Peyer's patch (tissue), 4 donors: Measurements from ENCODE around the gene IFNA10. TPM values are rescaled to one million over a fixed set of nuclear protein-coding genes. Genes with fewer than 3 reads are reported as not detected.
A peak's percentile ranks its signal among the peaks of the same experiment; 100 is the strongest.
"Not testable (repeated sequence)": the region's sequence is repeated elsewhere in the genome, so short reads cannot be mapped to it uniquely, and the experiment has no call there.

Experiments
- DNase-seq, 3 donors: peaks; one replicate each; pipeline ENCODE4 v3.0.0-alpha.2; 2017 to 2019
- H3K27ac ChIP-seq, 4 donors: fragments of 200-600 bp; sonication (generic); one replicate each; pipeline ENCODE4 v1.5.1; 2016 to 2019
- H3K27me3 ChIP-seq, 2 donors: fragments of 200-600 bp; sonication (generic); one replicate each; pipeline ENCODE4 v1.5.1; 2019
- H3K36me3 ChIP-seq, 3 donors: fragments of 200-600 bp; sonication (generic); one replicate each; pipeline ENCODE4 v1.5.1; 2016 to 2019
- H3K4me1 ChIP-seq, 4 donors: fragments of 200-600 bp; sonication (generic); one replicate each; pipeline ENCODE4 v1.5.1; 2016 to 2019
- H3K4me3 ChIP-seq, 4 donors: fragments of 200-600 bp; sonication (generic); 1 replicate in 3 of 4; 2 replicates in 1 of 4; pipeline ENCODE4 v1.5.1; 2016 to 2019; ENCODE audit warnings: mild to moderate bottlenecking in 1 of 4
- H3K9me3 ChIP-seq, 4 donors: fragments of 200-600 bp; sonication (generic); one replicate each; pipeline ENCODE4 v1.5.1; 2016 to 2019; ENCODE audit warnings: mild to moderate bottlenecking in 1 of 4
- CTCF ChIP-seq, 6 experiments: fragments of 450-650 bp in 4 of 6; fragments of 200-600 bp in 2 of 6; sonication (generic) in 1 of 6; IDR thresholded peaks; one replicate each; pipeline ENCODE4 v1.5.1; 2017 to 2019; ENCODE audit warnings: antibody characterized with exemption in 6 of 6, mild to moderate bottlenecking in 3 of 6, moderate library complexity in 1 of 6
- POLR2A ChIP-seq, 2 donors: fragments of 450-650 bp; IDR thresholded peaks; one replicate each; pipeline ENCODE4 v1.5.1; 2017; ENCODE audit warnings: antibody characterized with exemption in 2 of 2, mild to moderate bottlenecking in 2 of 2, moderate library complexity in 2 of 2
- total RNA-seq, 4 donors: library from RNA; depleted of rRNA; stranded (reverse); fragments of >200 nt; gene quantifications; one replicate each; pipeline ENCODE4 v1.1.0, GENCODE V29; 2016

Gene IFNA10
- total RNA-seq, 4 donors from 2014 or later: not detected

- peak in 2 of 6 experiments; percentile 18 to 32 for TF ChIP-seq CTCF (IDR thresholded peaks at IDR 0.05)
- H3K4me3 ChIP-seq, DNase-seq, H3K9me3 ChIP-seq, H3K4me1 ChIP-seq, H3K27ac ChIP-seq, H3K27me3 ChIP-seq, H3K36me3 ChIP-seq: not testable (repeated sequence)
Observed at GRCh38 chr9:21182810-21183736, 23.9 kb downstream of the IFNA10 start.

GRCh38 chr9:21174671-21175070 is 32.3 kb downstream of the IFNA10 start:
- Histone ChIP-seq H3K9me3 (no peaks in the 10 kb centered on the region), H3K36me3 (no peaks in the 10 kb centered on the region), H3K4me1 (no peaks in the 10 kb centered on the region), H3K4me3 (no peak overlapping the region), H3K27ac (no peak overlapping the region), H3K27me3 (no peaks in the 10 kb centered on the region)
- no peak for TF ChIP-seq POLR2A (IDR thresholded peaks at IDR 0.05)
- no peak for TF ChIP-seq CTCF (IDR thresholded peaks at IDR 0.05)
- DNase-seq: no peak

GRCh38 chr9:21172156-21172555 is 34.8 kb downstream of the IFNA10 start:
- no peak for DNase-seq
- no peak overlapping the region for H3K4me3 ChIP-seq
- no peaks in the 10 kb centered on the region for H3K27me3 ChIP-seq
- H3K36me3 ChIP-seq: no peaks in the 10 kb centered on the region
- H3K9me3 ChIP-seq: no peaks in the 10 kb centered on the region
- H3K27ac ChIP-seq: no peak overlapping the region
- no peak for TF ChIP-seq CTCF (IDR thresholded peaks at IDR 0.05)
- no peak for TF ChIP-seq POLR2A (IDR thresholded peaks at IDR 0.05)
- H3K4me1 ChIP-seq: no peaks in the 10 kb centered on the region

- TF ChIP-seq CTCF (IDR thresholded peaks at IDR 0.05) (no peak), POLR2A (IDR thresholded peaks at IDR 0.05) (no peak)
- Histone ChIP-seq H3K36me3 (no peaks in the 10 kb centered on the region), H3K27ac (no peak overlapping the region), H3K9me3 (no peaks in the 10 kb centered on the region), H3K4me3 (no peak overlapping the region), H3K27me3 (no peaks in the 10 kb centered on the region), H3K4me1 (no peaks in the 10 kb centered on the region)
- DNase-seq: no peak
Observed at GRCh38 chr9:21171351-21171750, 35.6 kb downstream of the IFNA10 start.

GRCh38 chr9:21166560-21166959 is 40.4 kb downstream of the IFNA10 start, which contains the start of gene IFNA21:
Gene IFNA21 (minus strand): TSS chr9:21166660. CDS start chr9:21166612, 48 bp downstream.
- H3K4me1 ChIP-seq, H3K27ac ChIP-seq, H3K27me3 ChIP-seq, H3K4me3 ChIP-seq, H3K36me3 ChIP-seq, DNase-seq, H3K9me3 ChIP-seq: not testable (repeated sequence)

- no peak overlapping the region for H3K27ac ChIP-seq
- DNase-seq: no peak
- H3K4me3 ChIP-seq: no peak overlapping the region
- H3K9me3 ChIP-seq: no peaks in the 10 kb centered on the region
- TF ChIP-seq CTCF (IDR thresholded peaks at IDR 0.05) (no peak), POLR2A (IDR thresholded peaks at IDR 0.05) (no peak)
- no peaks in the 10 kb centered on the region for H3K4me1 ChIP-seq
- no peaks in the 10 kb centered on the region for H3K27me3 ChIP-seq
- no peaks in the 10 kb centered on the region for H3K36me3 ChIP-seq
Observed at GRCh38 chr9:21165516-21165915, 41.4 kb downstream of the IFNA10 start.
